Type B pancreatic cell (in vitro differentiated cells): Measurements from ENCODE around the gene OR8K3. TPM values are rescaled to one million over a fixed set of nuclear protein-coding genes. Genes with fewer than 3 reads are reported as not detected.

Experiments
- DNase-seq: peaks from one replicate; pipeline ENCODE4 v3.0.0; 2021; ENCODE audit warnings: mixed read lengths; ENCODE audit not compliant: unreplicated experiment; ENCODE audit errors: extremely low spot score
- H3K27ac Mint-ChIP-seq: 2 replicates; pipeline ENCODE4 v1.8.0; 2021; ENCODE audit warnings: mild to moderate bottlenecking, mixed read lengths
- H3K27me3 Mint-ChIP-seq: 2 replicates; pipeline ENCODE4 v1.8.0; 2021; ENCODE audit warnings: mixed read lengths
- H3K36me3 Mint-ChIP-seq: 2 replicates; pipeline ENCODE4 v1.8.0; 2021; ENCODE audit warnings: mixed read lengths
- H3K4me1 Mint-ChIP-seq: one replicate; pipeline ENCODE4 v1.8.0; 2021; ENCODE audit warnings: mixed read lengths; ENCODE audit not compliant: unreplicated experiment
- H3K4me3 Mint-ChIP-seq: 2 replicates; pipeline ENCODE4 v1.8.0; 2021; ENCODE audit warnings: mild to moderate bottlenecking, mixed read lengths
- H3K9me3 Mint-ChIP-seq: 2 replicates; pipeline ENCODE4 v1.8.0; 2021; ENCODE audit warnings: mixed read lengths
- CTCF ChIP-seq: fragments of 200-600 bp; sonication (generic); conservative IDR thresholded peaks from 2 replicates; pipeline ENCODE4 v1.5.0; 2021; ENCODE audit warnings: antibody characterized with exemption, mild to moderate bottlenecking
- total RNA-seq: library from RNA; stranded (reverse); gene quantifications from 2 replicates; pipeline ENCODE4 v1.2.1, GENCODE V29; 2021; ENCODE audit warnings: low replicate concordance

OR8K3 gene
- total RNA-seq, 1 donor from 2014 or later: not detected

- no peak for TF ChIP-seq CTCF
- no peaks in the 10 kb centered on the region for H3K4me1 Mint-ChIP-seq
- H3K27ac Mint-ChIP-seq: no peak within 1 kb of the TSS
- H3K4me3 Mint-ChIP-seq: no peak within 1 kb of the TSS
- DNase-seq: no peak
- H3K9me3 Mint-ChIP-seq: no peaks in the 10 kb centered on the region
- H3K27me3 Mint-ChIP-seq: no peaks in the 10 kb centered on the region
- no peaks in the 10 kb centered on the region for H3K36me3 Mint-ChIP-seq
Observed at GRCh38 chr11:56353991-56354390, 39.0 kb downstream of the OR8K3 start, which contains the start of gene OR8J1. OR8J1 (plus strand) TSS chr11:56354291; CDS start chr11:56360247, 5,956 bp downstream.

Other genes starting within 250 kb of the OR8K3 start
- not detected in 2 replicates for gene OR8I2, start 221.8 kb upstream of the OR8K3 start, total RNA-seq
- gene OR8H2, start 211.5 kb upstream of the OR8K3 start, total RNA-seq: not detected in 2 replicates
- gene OR8H3, start 192.8 kb upstream of the OR8K3 start, total RNA-seq: not detected in 2 replicates
- not detected in 2 replicates for gene OR8J3, start 174.9 kb upstream of the OR8K3 start, total RNA-seq
- gene OR8K5, start 154.8 kb upstream of the OR8K3 start, total RNA-seq: not detected in 2 replicates
- gene OR5J2, start 138.5 kb upstream of the OR8K3 start, total RNA-seq: not detected in 2 replicates
- not detected in 2 replicates for gene OR5T2, start 80.9 kb upstream of the OR8K3 start, total RNA-seq
- gene OR5T3, start 62.9 kb upstream of the OR8K3 start, total RNA-seq: not detected in 2 replicates
- not detected in 2 replicates for gene OR5T1, start 41.0 kb upstream of the OR8K3 start, total RNA-seq
- not detected in 2 replicates for gene OR8H1, start 22.9 kb upstream of the OR8K3 start, total RNA-seq
- not detected in 2 replicates for gene OR8K1, start 30.9 kb downstream of the OR8K3 start, total RNA-seq
- not detected in 2 replicates for gene OR8J1, start 39.1 kb downstream of the OR8K3 start, total RNA-seq
- gene OR8U1, start 60.5 kb downstream of the OR8K3 start, total RNA-seq: not detected in 2 replicates
- not detected in 2 replicates for gene OR5AL1, start 97.6 kb downstream of the OR8K3 start, total RNA-seq
- not detected in 2 replicates for gene OR5M3, start 158.2 kb downstream of the OR8K3 start, total RNA-seq
- gene OR5M8, start 176.2 kb downstream of the OR8K3 start, total RNA-seq: not detected in 2 replicates
- gene OR5M11, start 228.1 kb downstream of the OR8K3 start, total RNA-seq: not detected in 2 replicates